HepG2 (cell line): ENCODE measurements around the gene SLCO3A1. TPM values are rescaled to one million over a fixed set of nuclear protein-coding genes. Genes with fewer than 3 reads are reported as not detected.

Source experiments
- ATAC-seq: fragments of 200-7000 bp; cut with Tn5 transposase; 3 replicates; pipeline ENCODE4 v1.9.1; 2020; ENCODE audit warnings: mild to moderate bottlenecking, moderate library complexity
- BruUV-seq: library from RNA; stranded (reverse); fragments of 400-500 nt; replicated peaks from 2 replicates; lab custom pipeline; 2021; lab: Mats Ljungman, UMichigan
- CTCF ChIA-PET: fragments of 300-600 bp; formaldehyde crosslinking; extraction: SDS; loops from one replicate; lab custom pipeline; 2021; ENCODE audit warnings: low total read pairs, inconsistent platforms, low intra/inter-chr PET ratio; lab: Yijun Ruan, JAX
- POLR2A ChIA-PET: fragments of 350-600 bp; sonication (Branson Sonifier 250); formaldehyde crosslinking; loops from one replicate; lab custom pipeline; 2020; ENCODE audit warnings: antibody characterized with exemption, inconsistent platforms; lab: Yijun Ruan, JAX
- DNase-seq: peaks from one replicate; pipeline ENCODE4 v3.0.0-alpha.2; 2015; ENCODE audit warnings: low spot score
- FAIRE-seq: peaks from 3 replicates; lab custom pipeline; 2011; peaks lifted over from hg19 to GRCh38; lab: Jason Lieb, UNC
- H2AFZ ChIP-seq: one replicate; pipeline ENCODE4 v1.6.1; 2011; ENCODE audit warnings: low read length, inconsistent platforms
- H3K27ac ChIP-seq: fragments of 300-600 bp; 3 replicates; pipeline ENCODE4 v1.8.0; 2011; ENCODE audit warnings: mixed run types, mild to moderate bottlenecking, mixed read lengths, low read length, inconsistent platforms; ENCODE audit not compliant: insufficient read depth; ENCODE audit errors: extremely low read length
- H3K27me3 ChIP-seq, 2 experiments: fragments of 200-600 bp in 1 of 2; 2 replicates in 1 of 2; 3 replicates in 1 of 2; pipeline versions ENCODE4 v1.6.0 to v1.8.0; 2011; ENCODE audit warnings: low read length in 2 of 2, mild to moderate bottlenecking in 2 of 2, moderate library complexity in 2 of 2, inconsistent platforms in 1 of 2; ENCODE audit not compliant: insufficient read depth in 2 of 2, control insufficient read depth in 1 of 2
- H3K36me3 ChIP-seq, 2 experiments: fragments of 200-600 bp in 1 of 2; replicated peaks in 1 of 2; 2 replicates in 1 of 2; 3 replicates in 1 of 2; pipeline versions ENCODE4 v1.5.1 to v1.8.0; 2011; ENCODE audit warnings: low read length in 2 of 2, inconsistent platforms in 1 of 2; ENCODE audit not compliant: insufficient read depth in 2 of 2, control insufficient read depth in 1 of 2
- H3K4me1 ChIP-seq: 2 replicates; pipeline ENCODE4 v1.5.1; 2012; ENCODE audit warnings: low read length, inconsistent platforms; ENCODE audit not compliant: insufficient read depth
- H3K4me2 ChIP-seq: 2 replicates; pipeline ENCODE4 v1.6.0; 2011; ENCODE audit warnings: low read depth, low read length, inconsistent platforms
- H3K4me3 ChIP-seq, 3 experiments: fragments of 200-600 bp in 1 of 3; sonication (generic), shearing (Covaris generic) in 1 of 3; replicated peaks in 1 of 3; 2 replicates each; pipeline ENCODE4 v1.5.1; 2011 to 2016; ENCODE audit warnings: low read length in 3 of 3, inconsistent platforms in 2 of 3, low read depth in 2 of 3, mild to moderate bottlenecking in 2 of 3, control low read depth in 1 of 3, mixed read lengths in 1 of 3; ENCODE audit not compliant: insufficient read depth in 1 of 3
- H3K79me2 ChIP-seq: one replicate; pipeline ENCODE4 v1.6.1; 2011; ENCODE audit warnings: low read length, inconsistent platforms; ENCODE audit not compliant: insufficient read depth
- H3K9ac ChIP-seq: 2 replicates; pipeline ENCODE4 v1.6.0; 2011; ENCODE audit warnings: mild to moderate bottlenecking, low read depth, low read length, inconsistent platforms; ENCODE audit not compliant: insufficient read depth
- H3K9me3 ChIP-seq: 2 replicates; pipeline ENCODE4 v1.5.1; 2012; ENCODE audit warnings: mild to moderate bottlenecking, low read length
- H4K20me1 ChIP-seq: 2 replicates; pipeline ENCODE4 v1.6.0; 2011; ENCODE audit warnings: inconsistent platforms, mild to moderate bottlenecking, low read length, moderate library complexity; ENCODE audit not compliant: insufficient read depth
- ARHGAP35 ChIP-seq: sonication (generic); formaldehyde crosslinking; IDR thresholded peaks from 2 replicates; pipeline ENCODE4 v1.9.0; 2022; ENCODE audit warnings: mild to moderate bottlenecking, inconsistent platforms, moderate library complexity, missing genetic modification reagents, borderline replicate concordance
- CHD2 ChIP-seq: IDR thresholded peaks from 2 replicates; pipeline ENCODE4 v1.6.1; 2011; ENCODE audit warnings: low read depth, low read length, improper control_type of control experiment
- GABPA ChIP-seq, 2 experiments: IDR thresholded peaks; 2 replicates each; pipeline ENCODE4 v1.6.1; 2011 to 2016; ENCODE audit warnings: low read depth in 2 of 2, low read length in 1 of 2, missing biosample characterization in 1 of 2, missing genetic modification characterization in 1 of 2
- KLF11 ChIP-seq: IDR thresholded peaks from 2 replicates; pipeline ENCODE4 v1.6.1; 2016; ENCODE audit warnings: missing compliant biosample characterization
- NCOA5 ChIP-seq: sonication (generic); formaldehyde crosslinking; IDR thresholded peaks from 2 replicates; pipeline ENCODE4 v1.4.0; 2020; ENCODE audit warnings: missing genetic modification reagents
- NFIB ChIP-seq: sonication (generic); formaldehyde crosslinking; IDR thresholded peaks from 2 replicates; pipeline ENCODE4 v1.9.0; 2021; ENCODE audit warnings: missing genetic modification reagents, mild to moderate bottlenecking, borderline replicate concordance
- NFYC ChIP-seq: IDR thresholded peaks from 2 replicates; pipeline ENCODE4 v1.6.1; 2016; ENCODE audit warnings: missing genetic modification reagents, missing compliant biosample characterization
- RAD51 ChIP-seq: fragments of 450-650 bp; IDR thresholded peaks from 2 replicates; pipeline ENCODE4 v1.6.1; 2016; ENCODE audit warnings: borderline replicate concordance
- ZBTB7B ChIP-seq: sonication (generic); formaldehyde crosslinking; IDR thresholded peaks from 2 replicates; pipeline ENCODE4 v1.4.0; 2020; ENCODE audit warnings: missing genetic modification reagents
- ZBTB8A ChIP-seq: sonication (generic); formaldehyde crosslinking; IDR thresholded peaks from 2 replicates; pipeline ENCODE4 v1.4.0; 2020; ENCODE audit warnings: mild to moderate bottlenecking, low read depth, missing genetic modification reagents, borderline replicate concordance
- ZNF230 ChIP-seq: sonication (generic); formaldehyde crosslinking; IDR thresholded peaks from 2 replicates; pipeline ENCODE4 v1.4.0; 2020; ENCODE audit warnings: mild to moderate bottlenecking, missing genetic modification reagents
- ZNF24 ChIP-seq: fragments of 450-650 bp; IDR thresholded peaks from 2 replicates; pipeline ENCODE4 v1.6.1; 2017; ENCODE audit warnings: antibody characterized with exemption, mild to moderate bottlenecking
- ZNF335 ChIP-seq: sonication (generic); formaldehyde crosslinking; IDR thresholded peaks from 2 replicates; pipeline ENCODE4 v1.4.0; 2020; ENCODE audit warnings: missing genetic modification reagents
- WGBS: methylation state at CpG from one replicate; pipeline ENCODE4 v1.1.6; 2017; ENCODE audit warnings: low lambda C conversion rate; 5-methylcytosine and 5-hydroxymethylcytosine counted together
- in situ Hi-C: cut with HindIII; loops from 2 replicates; pipeline ENCODE4 v1.10.0; 2017; ENCODE audit warnings: low pct_unique_long_range_greater_than_20kb; ENCODE audit not compliant: extremely low pct_ligation_motif_present
- intact Hi-C: fragments of 100-400 bp; cut with micrococcal nuclease; formaldehyde crosslinking; loops from one replicate; pipeline ENCODE4 v1.10.0; 2022; ENCODE audit not compliant: unreplicated experiment
- polyA plus RNA-seq, 8 experiments: library from polyadenylated mRNA; depleted of rRNA in 3 of 8; stranded (reverse) in 7 of 8; unstranded in 1 of 8; fragments of >200 nt; fragmentation: Illumina TruSeq in 4 of 8; extraction: Trizol in 4 of 8; gene quantifications; 2 replicates each; pipeline versions ENCODE4 v1.2.1 to v1.2.3, GENCODE V29; 2011 to 2016; ENCODE audit warnings: low read depth in 4 of 8, missing spikeins in 1 of 8, mixed read lengths in 1 of 8; ENCODE audit not compliant: insufficient read depth in 1 of 8
- total RNA-seq, 5 experiments: library from RNA; depleted of rRNA; stranded (reverse); fragments of >200 nt; fragmentation: Illumina TruSeq; extraction: Trizol; gene quantifications; 2 replicates each; pipeline ENCODE4 v1.2.3, GENCODE V29; 2016; ENCODE audit warnings: low read depth in 1 of 5
- TF ChIP-seq, protein P1 (sequence below): sonication (generic); formaldehyde crosslinking; IDR thresholded peaks from 2 replicates; pipeline ENCODE4 v1.4.0; 2020; ENCODE audit warnings: missing genetic modification reagents, borderline replicate concordance
- TF ChIP-seq, protein P2 (sequence below): sonication (generic); formaldehyde crosslinking; IDR thresholded peaks from 2 replicates; pipeline ENCODE4 v1.4.0; 2020; ENCODE audit warnings: missing genetic modification reagents, borderline replicate concordance
- TF ChIP-seq, protein P3 (sequence below): sonication (generic); formaldehyde crosslinking; IDR thresholded peaks from 2 replicates; pipeline ENCODE4 v1.5.1; 2020; ENCODE audit warnings: missing genetic modification reagents, mild to moderate bottlenecking, borderline replicate concordance

SLCO3A1 gene
- total and polyA plus RNA-seq, 2 of the 13 experiments (the other 11 are each of a cell fraction or from before 2014, with no cell fraction given): 0.02 TPM; not detected in 1

DNA sequence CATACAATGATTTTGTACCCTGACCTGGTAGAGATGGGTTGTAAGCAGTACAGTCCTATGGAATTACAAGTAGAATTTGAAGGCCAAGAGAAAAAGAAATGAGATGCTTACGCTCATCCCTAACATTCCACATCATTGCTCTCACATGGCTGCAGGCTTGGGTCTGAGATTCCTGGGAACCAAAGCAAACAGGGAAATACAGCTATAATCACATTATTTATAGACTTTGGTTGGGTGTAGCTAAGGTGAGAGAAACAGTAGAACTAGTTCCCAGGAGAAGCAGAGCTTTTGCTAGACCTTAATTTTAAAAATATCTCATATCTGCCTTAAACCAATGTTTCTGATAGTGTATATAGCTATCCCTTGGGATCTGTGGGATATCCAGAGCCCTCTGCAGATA, 51.4 kb downstream of the SLCO3A1 start:
- Histone ChIP-seq H3K79me2 (no peaks in the 10 kb centered on the region), H3K36me3 (no peaks in the 10 kb centered on the region), H2AFZ (no peak overlapping the region), H3K27me3 (no peaks in the 10 kb centered on the region; a peak in 1 of 5 replicates), H3K4me1 (no peaks in the 10 kb centered on the region), H4K20me1 (no peaks in the 10 kb centered on the region), H3K4me2 (no peak overlapping the region), H3K9me3 (no peaks in the 10 kb centered on the region), H3K9ac (no peak overlapping the region), H3K4me3 (no peak overlapping the region)
- DNase-seq: no peak
- WGBS: 50% methylated on average over 1 of the region's 1 CpG
- POLR2A ChIA-PET: no interaction called here
- in situ Hi-C loops: no loop called here
- FAIRE-seq: no peak
- CTCF ChIA-PET: no interaction called here
- BruUV-seq: no TSS peak
- ATAC-seq: no peak
- TF ChIP-seq ARHGAP35 (no peak), NCOA5 (CRISPR knock-in tag) (no peak), GABPA (IDR thresholded peaks at IDR 0.05; ENCODE audit: low read depth, low read length) (no peak), GABPA (CRISPR knock-in tag; IDR thresholded peaks at IDR 0.05; ENCODE audit: low read depth) (no peak), ZNF335 (CRISPR knock-in tag) (no peak), NFIB (CRISPR knock-in tag) (no peak), ZNF24 (no peak), RAD51 (no peak), ZBTB7B (no peak), NFYC (CRISPR knock-in tag) (no peak), ZBTB8A (CRISPR knock-in tag) (no peak), KLF11 (no peak), ZNF230 (CRISPR knock-in tag) (no peak), CHD2 (no peak)
- TF ChIP-seq, protein P1, sequence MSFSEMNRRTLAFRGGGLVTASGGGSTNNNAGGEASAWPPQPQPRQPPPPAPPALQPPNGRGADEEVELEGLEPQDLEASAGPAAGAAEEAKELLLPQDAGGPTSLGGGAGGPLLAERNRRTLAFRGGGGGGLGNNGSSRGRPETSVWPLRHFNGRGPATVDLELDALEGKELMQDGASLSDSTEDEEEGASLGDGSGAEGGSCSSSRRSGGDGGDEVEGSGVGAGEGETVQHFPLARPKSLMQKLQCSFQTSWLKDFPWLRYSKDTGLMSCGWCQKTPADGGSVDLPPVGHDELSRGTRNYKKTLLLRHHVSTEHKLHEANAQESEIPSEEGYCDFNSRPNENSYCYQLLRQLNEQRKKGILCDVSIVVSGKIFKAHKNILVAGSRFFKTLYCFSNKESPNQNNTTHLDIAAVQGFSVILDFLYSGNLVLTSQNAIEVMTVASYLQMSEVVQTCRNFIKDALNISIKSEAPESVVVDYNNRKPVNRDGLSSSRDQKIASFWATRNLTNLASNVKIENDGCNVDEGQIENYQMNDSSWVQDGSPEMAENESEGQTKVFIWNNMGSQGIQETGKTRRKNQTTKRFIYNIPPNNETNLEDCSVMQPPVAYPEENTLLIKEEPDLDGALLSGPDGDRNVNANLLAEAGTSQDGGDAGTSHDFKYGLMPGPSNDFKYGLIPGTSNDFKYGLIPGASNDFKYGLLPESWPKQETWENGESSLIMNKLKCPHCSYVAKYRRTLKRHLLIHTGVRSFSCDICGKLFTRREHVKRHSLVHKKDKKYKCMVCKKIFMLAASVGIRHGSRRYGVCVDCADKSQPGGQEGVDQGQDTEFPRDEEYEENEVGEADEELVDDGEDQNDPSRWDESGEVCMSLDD (CRISPR knock-in tag): no peak
- TF ChIP-seq, protein P2, sequence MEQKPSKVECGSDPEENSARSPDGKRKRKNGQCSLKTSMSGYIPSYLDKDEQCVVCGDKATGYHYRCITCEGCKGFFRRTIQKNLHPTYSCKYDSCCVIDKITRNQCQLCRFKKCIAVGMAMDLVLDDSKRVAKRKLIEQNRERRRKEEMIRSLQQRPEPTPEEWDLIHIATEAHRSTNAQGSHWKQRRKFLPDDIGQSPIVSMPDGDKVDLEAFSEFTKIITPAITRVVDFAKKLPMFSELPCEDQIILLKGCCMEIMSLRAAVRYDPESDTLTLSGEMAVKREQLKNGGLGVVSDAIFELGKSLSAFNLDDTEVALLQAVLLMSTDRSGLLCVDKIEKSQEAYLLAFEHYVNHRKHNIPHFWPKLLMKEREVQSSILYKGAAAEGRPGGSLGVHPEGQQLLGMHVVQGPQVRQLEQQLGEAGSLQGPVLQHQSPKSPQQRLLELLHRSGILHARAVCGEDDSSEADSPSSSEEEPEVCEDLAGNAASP: no peak
- TF ChIP-seq, protein P3, sequence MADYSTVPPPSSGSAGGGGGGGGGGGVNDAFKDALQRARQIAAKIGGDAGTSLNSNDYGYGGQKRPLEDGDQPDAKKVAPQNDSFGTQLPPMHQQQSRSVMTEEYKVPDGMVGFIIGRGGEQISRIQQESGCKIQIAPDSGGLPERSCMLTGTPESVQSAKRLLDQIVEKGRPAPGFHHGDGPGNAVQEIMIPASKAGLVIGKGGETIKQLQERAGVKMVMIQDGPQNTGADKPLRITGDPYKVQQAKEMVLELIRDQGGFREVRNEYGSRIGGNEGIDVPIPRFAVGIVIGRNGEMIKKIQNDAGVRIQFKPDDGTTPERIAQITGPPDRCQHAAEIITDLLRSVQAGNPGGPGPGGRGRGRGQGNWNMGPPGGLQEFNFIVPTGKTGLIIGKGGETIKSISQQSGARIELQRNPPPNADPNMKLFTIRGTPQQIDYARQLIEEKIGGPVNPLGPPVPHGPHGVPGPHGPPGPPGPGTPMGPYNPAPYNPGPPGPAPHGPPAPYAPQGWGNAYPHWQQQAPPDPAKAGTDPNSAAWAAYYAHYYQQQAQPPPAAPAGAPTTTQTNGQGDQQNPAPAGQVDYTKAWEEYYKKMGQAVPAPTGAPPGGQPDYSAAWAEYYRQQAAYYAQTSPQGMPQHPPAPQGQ (CRISPR knock-in tag): no peak
- TF ChIP-seq, all 625 proteins: peak for 0
- intact Hi-C loops: no loop called here
- no peak overlapping the region for H3K27ac ChIP-seq
